ACHN (cell line): ENCODE measurements around the gene DISP1.

ENCODE experiments used
- DNase-seq: peaks from one replicate; pipeline ENCODE4 v3.0.0-alpha.2; 2015
- in situ Hi-C: cut with HindIII; loops from 2 replicates; pipeline ENCODE4 v1.10.0; 2017; ENCODE audit warnings: low sequenced_read_pairs, low pct_ligation_motif_present, low pct_unique_long_range_greater_than_20kb

The DISP1 gene

GRCh38 chr1:222791006-222791710 lies 23.7 kb upstream of the DISP1 start:
- no peak for DNase-seq
- in situ Hi-C loops, result loop anchor here (10.0 kb wide), 1 partner anchor 294 kb away; no protein-coding TSS in a partner anchor

- in situ Hi-C loops, result loop anchor here (10.0 kb wide), 1 partner anchor 292 kb away; no protein-coding TSS in a partner anchor
- peak; percentile 46 for DNase-seq
Measured at GRCh38 chr1:222792744-222793143, 22.1 kb upstream of the DISP1 start.

DNA sequence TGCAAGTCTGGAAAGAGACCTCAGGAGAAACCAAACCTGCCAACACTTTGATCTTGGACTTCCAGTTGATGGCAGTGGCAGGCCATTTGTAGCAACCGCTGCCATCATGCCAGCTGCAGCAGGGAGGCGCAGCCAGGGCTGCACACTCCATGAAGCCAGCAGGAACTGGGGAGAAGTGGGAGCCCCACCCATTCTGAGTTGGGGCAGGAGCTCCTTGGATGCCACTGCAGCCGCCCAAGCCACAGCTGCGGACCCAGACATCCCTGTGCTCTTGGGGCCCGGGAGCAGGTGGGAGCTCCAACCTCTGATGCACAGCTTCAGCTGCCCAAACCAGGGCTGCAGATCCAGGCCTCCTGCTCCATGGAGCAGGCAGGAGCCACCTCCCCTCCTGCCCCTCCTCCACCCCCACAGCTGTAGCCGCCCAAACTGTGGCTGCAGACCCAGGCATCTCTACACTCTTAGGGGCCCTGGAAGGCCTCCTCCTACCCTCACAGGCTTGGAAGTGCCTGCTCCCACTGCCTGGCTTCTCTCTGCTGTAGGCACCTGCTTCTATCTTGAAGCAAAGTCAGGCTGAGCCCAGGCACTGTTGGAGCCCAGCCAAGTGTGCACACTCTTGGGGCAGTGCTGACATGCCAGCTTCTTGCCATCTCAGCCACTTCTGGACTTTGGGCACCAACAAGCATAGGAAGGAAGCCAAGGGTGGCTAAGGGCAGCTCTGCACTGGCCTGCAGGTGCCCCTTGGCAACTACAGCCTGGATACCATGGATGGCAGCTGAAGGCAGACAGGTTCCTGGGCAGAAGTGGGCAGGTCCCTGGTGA lies 20.0 kb upstream of the DISP1 start:
- in situ Hi-C loops, result loop anchor here (10.0 kb wide), 1 partner anchor 290 kb away; no protein-coding TSS in a partner anchor
- DNase-seq, result peak; percentile 38

DNA sequence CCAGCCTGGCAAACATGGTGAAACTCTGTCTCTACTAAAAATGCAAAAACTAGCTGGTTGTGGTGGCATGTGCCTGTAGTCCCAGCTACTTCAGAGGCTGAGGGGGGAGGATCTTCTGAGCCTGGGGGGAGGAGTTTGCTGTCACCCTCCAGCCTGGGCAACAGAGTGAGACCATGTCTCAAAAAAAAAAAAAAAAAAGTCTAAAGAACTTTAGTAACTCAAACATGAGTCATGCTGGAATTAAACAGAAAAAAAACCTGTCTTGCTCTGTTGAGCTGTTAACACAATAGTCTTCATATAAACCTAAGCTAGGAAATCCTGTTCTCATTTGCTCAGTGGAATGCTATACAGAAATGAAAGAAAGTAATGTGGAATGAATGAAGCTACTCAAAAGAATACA lies 16.7 kb upstream of the DISP1 start:
- in situ Hi-C loops, result loop anchor here (10.0 kb wide), 1 partner anchor 287 kb away; no protein-coding TSS in a partner anchor
- peak; percentile 91 for DNase-seq

- in situ Hi-C loops, result loop anchor here (10.0 kb wide), 1 partner anchor 286 kb away; no protein-coding TSS in a partner anchor
- no peak for DNase-seq
Measured at GRCh38 chr1:222798975-222799374, 15.9 kb upstream of the DISP1 start.

DNA sequence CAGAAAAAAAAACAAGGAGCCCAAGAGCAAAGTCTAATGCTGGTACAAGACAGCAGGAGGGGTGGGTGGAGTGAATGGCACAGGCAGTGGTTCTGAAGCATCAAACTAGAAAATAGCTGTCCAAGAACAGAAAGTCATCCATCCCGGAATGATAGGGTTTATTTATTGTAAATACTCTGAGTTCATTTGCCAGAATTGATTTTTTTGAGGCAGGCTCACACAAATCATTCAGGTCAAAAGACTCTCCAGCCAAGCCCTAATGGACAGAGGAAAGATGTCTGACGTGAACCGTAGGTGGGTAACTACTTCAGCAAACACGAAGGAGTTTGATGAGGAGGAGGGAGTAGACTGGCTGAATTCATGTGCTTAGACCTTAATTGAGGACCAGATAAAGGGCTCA lies 13.8 kb upstream of the DISP1 start:
- no peak for DNase-seq
- in situ Hi-C loops, result no loop called here

GRCh38 chr1:222811671-222812070 lies 3.2 kb upstream of the DISP1 start:
- DNase-seq, result no peak
- in situ Hi-C loops, result no loop called here

GRCh38 chr1:222813866-222814535 lies 838 bp upstream of the DISP1 start:
- no peak for DNase-seq
- in situ Hi-C loops, result no loop called here

DNA sequence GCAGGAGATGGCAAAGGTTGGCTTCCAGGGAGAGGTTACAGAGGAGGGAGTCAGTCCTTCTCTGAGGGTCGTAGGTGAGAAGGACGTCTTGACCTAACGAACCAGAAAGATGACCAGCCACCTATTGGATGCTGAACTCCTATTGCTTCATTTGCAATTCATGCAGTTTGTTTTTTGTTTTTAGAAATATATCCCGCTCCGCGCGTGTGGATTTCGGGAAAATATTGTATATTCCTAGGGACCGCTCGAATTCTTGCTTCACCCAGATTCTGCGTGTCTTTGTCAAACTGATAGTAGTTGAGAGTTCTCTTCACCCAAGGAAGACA lies 564 bp downstream of the DISP1 start:
- in situ Hi-C loops, result no loop called here
- no peak for DNase-seq

DNA sequence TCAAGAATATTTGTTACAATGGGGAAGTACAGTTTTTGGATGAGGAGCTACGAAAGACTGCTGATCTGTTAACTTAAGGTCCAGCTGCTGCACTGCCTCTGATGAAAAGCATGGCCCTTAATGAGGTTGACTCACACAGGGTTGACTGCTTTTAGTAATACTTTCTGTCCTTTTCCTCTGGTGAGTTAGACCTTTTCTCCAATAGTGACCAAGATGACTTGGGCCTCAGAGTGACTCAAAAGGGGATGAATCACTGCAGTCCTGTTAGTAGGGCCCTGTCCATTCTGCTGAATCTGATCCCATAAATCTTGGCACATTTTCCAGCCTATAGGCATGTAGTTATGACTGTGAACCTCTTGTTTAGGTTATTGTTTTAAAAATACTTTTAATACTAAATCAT lies 2.7 kb downstream of the DISP1 start:
- in situ Hi-C loops, result no loop called here
- DNase-seq, result peak; percentile 87

- in situ Hi-C loops, result no loop called here
- DNase-seq, result no peak
Measured at GRCh38 chr1:222818171-222818570, 3.3 kb downstream of the DISP1 start.

DNA sequence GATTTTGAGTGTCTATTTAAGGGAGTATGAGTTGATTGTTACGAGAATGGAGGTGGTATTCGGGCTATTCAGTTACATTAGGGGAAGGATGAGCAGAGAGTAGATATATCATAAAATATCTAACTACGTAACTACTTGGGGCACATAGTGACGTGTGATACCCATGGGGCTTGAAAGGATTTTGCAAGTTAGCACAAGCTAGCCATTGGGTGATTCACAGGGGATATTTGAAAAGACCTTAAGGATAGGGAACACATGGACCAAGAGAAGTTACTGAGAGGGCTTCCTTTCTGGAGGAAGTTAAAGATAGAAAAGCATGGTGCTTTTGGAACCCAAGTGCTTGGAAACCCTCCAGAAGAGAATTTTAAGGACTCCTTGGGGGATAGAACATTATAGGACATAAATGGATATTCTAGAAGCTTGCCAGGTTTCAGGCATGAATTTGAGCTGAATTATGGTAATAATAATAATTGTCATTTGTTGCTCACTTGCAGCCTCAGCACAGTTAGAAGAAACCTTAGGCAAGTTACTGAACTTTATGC lies 5.4 kb downstream of the DISP1 start:
- in situ Hi-C loops, result no loop called here
- DNase-seq, result no peak

DNA sequence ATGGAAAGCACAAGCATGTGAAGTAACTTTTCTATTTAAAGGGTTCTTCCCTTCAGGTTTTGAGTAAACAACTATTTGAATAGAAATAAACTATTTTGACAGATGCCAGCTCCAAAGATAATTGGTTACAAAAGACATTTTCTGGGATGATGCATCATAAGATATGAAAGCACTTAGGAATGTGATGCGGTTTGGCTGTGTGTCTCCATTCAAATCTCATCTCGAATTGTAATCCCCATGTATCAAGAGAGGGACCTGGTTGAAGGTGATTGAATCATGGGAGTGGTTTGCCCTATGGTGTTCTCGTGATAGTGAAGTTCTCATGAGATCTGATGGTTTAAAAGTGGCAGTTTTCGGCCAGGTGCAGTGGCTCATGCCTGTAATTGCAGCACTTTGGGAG lies 6.4 kb downstream of the DISP1 start:
- no peak for DNase-seq
- in situ Hi-C loops, result no loop called here

GRCh38 chr1:222823695-222824094 lies 8.9 kb downstream of the DISP1 start:
- in situ Hi-C loops, result no loop called here
- no peak for DNase-seq

DNA sequence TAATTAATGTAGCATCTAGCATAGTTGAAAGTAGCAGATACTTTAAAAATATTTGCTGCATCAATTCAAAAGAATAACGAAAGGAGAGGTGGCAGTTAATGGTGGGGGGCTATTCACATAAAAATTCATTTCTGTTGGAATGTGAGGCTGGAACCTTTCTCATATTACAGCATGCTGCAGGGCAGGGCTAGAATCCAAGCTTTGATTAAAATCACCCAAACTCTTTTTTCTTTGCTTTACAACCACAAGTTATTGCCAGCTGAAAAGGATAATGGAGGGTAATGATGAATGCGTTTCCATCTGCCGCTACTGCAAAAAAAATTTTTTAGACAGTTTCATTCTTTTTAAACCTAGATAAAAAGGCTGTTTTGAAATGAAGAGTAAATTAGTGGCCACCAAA lies 9.8 kb downstream of the DISP1 start:
- in situ Hi-C loops, result no loop called here
- no peak for DNase-seq

GRCh38 chr1:222828939-222829338 lies 14.1 kb downstream of the DISP1 start:
- in situ Hi-C loops, result no loop called here
- DNase-seq, result no peak

- in situ Hi-C loops, result no loop called here
- no peak for DNase-seq
Measured at GRCh38 chr1:222829868-222830267, 15.0 kb downstream of the DISP1 start.

GRCh38 chr1:222833356-222833876 lies 18.6 kb downstream of the DISP1 start:
- DNase-seq, result no peak
- in situ Hi-C loops, result no loop called here
